ENCODE measurements around the gene FGF6. TPM values are rescaled to one million over a fixed set of nuclear protein-coding genes. Genes with fewer than 3 reads are reported as not detected.

FGF6 gene
- total and polyA plus RNA-seq, 9 of the 15 experiments (the other 6 are each of a cell fraction or from before 2014, with no cell fraction given) = 0.14 TPM; not detected in 8

GRCh38 chr12:4393211-4393610 lies 52.4 kb downstream of the FGF6 start (continued):
- no peak for TF ChIP-seq BCLAF1 (IDR thresholded peaks at IDR 0.05; ENCODE audit: borderline replicate concordance in 1 of 2, control insufficient read depth in 1 of 2, low read depth in 2 of 2, low read length in 1 of 2)
- TF ChIP-seq ZNF431 (CRISPR knock-in tag; IDR thresholded peaks at IDR 0.05) = no peak
- no peak for TF ChIP-seq PCBP1 (IDR thresholded peaks at IDR 0.05; ENCODE audit: low read depth, low read length, poor library complexity, severe bottlenecking)

GRCh38 chr12:4392223-4392742 lies 53.3 kb downstream of the FGF6 start:
- Histone ChIP-seq H3K79me2 (ENCODE audit: control insufficient read depth, insufficient read depth, low read length) (no peaks in the 10 kb centered on the region), H3K36me3 (ENCODE audit: control insufficient read depth, insufficient read depth, low read length) (no peaks in the 10 kb centered on the region), H3K4me2 (ENCODE audit: insufficient read depth, low read length) (no peak overlapping the region), H2AFZ (ENCODE audit: low read depth, low read length) (peak overlapping the region; percentile 51; the same call in 1 of the 2 replicates), H3K4me3 (no peak overlapping the region), H3K9me3 (replicated peaks; ENCODE audit: control insufficient read depth, insufficient read depth, low read depth, low read length) (no peaks in the 10 kb centered on the region; the same call in 1 of the 2 replicates), H3K4me1 (replicated peaks in 1 of 2; ENCODE audit: control insufficient read depth in 2 of 2, insufficient read depth in 2 of 2, low read length in 2 of 2) (peaks cover 12 to 27% of the 10 kb centered on the region in 2 experiments; a peak in 4 of 5 replicates), H3K9ac (ENCODE audit: insufficient read depth in 1 of 2, low read depth in 2 of 2, low read length in 2 of 2) (peak overlapping the region in 1 of 2 experiments; percentile 45; a peak in 1 of 4 replicates), H3K9me1 (ENCODE audit: control insufficient read depth, insufficient read depth, low read length) (no peaks in the 10 kb centered on the region), H3K27ac (ENCODE audit: extremely low read depth, low read depth, low read length) (no peak overlapping the region), H3K27me3 (ENCODE audit: control insufficient read depth in 2 of 2, insufficient read depth in 2 of 2, low read length in 2 of 2) (no peaks in the 10 kb centered on the region), H4K20me1 (replicated peaks; ENCODE audit: control insufficient read depth, insufficient read depth, low read length) (no peaks in the 10 kb centered on the region)
- peak; percentile 13 to 38 (median 28) for DNase-seq (ENCODE audit: extremely low read depth in 1 of 4, low spot score in 3 of 4)
- intact Hi-C loops (cut with micrococcal nuclease) = no loop called here
- no peak for FAIRE-seq
- 26% methylated on average over 3 of the region's 15 CpGs for WGBS (ENCODE audit: insufficient coverage, low coverage, missing lambda C conversion rate)
- ATAC-seq = no peak; the same call in 2 of the 3 replicates
- ChIA-PET CTCF (ENCODE audit: low intra/inter-chr PET ratio) (no interaction called here), POLR2A (interaction anchor here (0.5 kb wide), 1 partner anchor 157 kb away, joined by 4 read pairs; no protein-coding TSS in a partner anchor)
- no TSS peak for BruUV-seq (replicated peaks)
- in situ Hi-C loops (cut with MboI) = no loop called here
- no peak for TF ChIP-seq TEAD4 (IDR thresholded peaks at IDR 0.05; ENCODE audit: low read length)
- no peak for TF ChIP-seq TEAD4 (CRISPR knock-in tag; IDR thresholded peaks at IDR 0.05; ENCODE audit: borderline replicate concordance)
- TF ChIP-seq, protein P1, sequence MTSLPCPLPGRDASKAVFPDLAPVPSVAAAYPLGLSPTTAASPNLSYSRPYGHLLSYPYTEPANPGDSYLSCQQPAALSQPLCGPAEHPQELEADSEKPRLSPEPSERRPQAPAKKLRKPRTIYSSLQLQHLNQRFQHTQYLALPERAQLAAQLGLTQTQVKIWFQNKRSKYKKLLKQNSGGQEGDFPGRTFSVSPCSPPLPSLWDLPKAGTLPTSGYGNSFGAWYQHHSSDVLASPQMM (CRISPR knock-in tag; IDR thresholded peaks at IDR 0.05) = no peak
- no peak for TF ChIP-seq HEY1 (CRISPR knock-in tag; IDR thresholded peaks at IDR 0.05; ENCODE audit: borderline replicate concordance)
- no peak for TF ChIP-seq RAD51 (IDR thresholded peaks at IDR 0.05; ENCODE audit: borderline replicate concordance, low read depth)
- TF ChIP-seq, protein P2, sequence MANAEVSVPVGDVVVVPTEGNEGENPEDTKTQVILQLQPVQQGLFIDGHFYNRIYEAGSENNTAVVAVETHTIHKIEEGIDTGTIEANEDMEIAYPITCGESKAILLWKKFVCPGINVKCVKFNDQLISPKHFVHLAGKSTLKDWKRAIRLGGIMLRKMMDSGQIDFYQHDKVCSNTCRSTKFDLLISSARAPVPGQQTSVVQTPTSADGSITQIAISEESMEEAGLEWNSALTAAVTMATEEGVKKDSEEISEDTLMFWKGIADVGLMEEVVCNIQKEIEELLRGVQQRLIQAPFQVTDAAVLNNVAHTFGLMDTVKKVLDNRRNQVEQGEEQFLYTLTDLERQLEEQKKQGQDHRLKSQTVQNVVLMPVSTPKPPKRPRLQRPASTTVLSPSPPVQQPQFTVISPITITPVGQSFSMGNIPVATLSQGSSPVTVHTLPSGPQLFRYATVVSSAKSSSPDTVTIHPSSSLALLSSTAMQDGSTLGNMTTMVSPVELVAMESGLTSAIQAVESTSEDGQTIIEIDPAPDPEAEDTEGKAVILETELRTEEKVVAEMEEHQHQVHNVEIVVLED (CRISPR knock-in tag; IDR thresholded peaks at IDR 0.05) = no peak
- TF ChIP-seq EGR1 (conservative IDR thresholded peaks at IDR 0.05) = peak; percentile 56
- no peak for TF ChIP-seq KHSRP (IDR thresholded peaks at IDR 0.05)
- no peak for TF ChIP-seq PTBP1 (IDR thresholded peaks at IDR 0.05; ENCODE audit: low read depth, low read length)
- TF ChIP-seq PML (IDR thresholded peaks at IDR 0.05; ENCODE audit: low read length) = no peak
- TF ChIP-seq RBFOX2 (IDR thresholded peaks at IDR 0.05; ENCODE audit: low read depth, low read length) = 0 out of 2 replicates have a peak, but pooled peaks have one; percentile 30
- TF ChIP-seq CHD2 (IDR thresholded peaks at IDR 0.05; ENCODE audit: low read depth, low read length) = no peak
